Panc1 (cell line): ENCODE measurements around the gene REX1BD.

ENCODE experiments used
- TF ChIP-seq, protein P1 (sequence below): fragments of 450-650 bp; IDR thresholded peaks from 2 replicates; pipeline ENCODE4 v1.5.1; 2017; ENCODE audit warnings: mild to moderate bottlenecking
- TF ChIP-seq, protein P2 (sequence below), 2 experiments: IDR thresholded peaks; 2 replicates each; pipeline ENCODE4 v1.6.1; 2011 to 2012; ENCODE audit warnings: low read depth in 2 of 2, control low read depth in 1 of 2, low read length in 1 of 2, mild to moderate bottlenecking in 1 of 2, moderate library complexity in 1 of 2; ENCODE audit not compliant: insufficient read depth in 1 of 2

DNA sequence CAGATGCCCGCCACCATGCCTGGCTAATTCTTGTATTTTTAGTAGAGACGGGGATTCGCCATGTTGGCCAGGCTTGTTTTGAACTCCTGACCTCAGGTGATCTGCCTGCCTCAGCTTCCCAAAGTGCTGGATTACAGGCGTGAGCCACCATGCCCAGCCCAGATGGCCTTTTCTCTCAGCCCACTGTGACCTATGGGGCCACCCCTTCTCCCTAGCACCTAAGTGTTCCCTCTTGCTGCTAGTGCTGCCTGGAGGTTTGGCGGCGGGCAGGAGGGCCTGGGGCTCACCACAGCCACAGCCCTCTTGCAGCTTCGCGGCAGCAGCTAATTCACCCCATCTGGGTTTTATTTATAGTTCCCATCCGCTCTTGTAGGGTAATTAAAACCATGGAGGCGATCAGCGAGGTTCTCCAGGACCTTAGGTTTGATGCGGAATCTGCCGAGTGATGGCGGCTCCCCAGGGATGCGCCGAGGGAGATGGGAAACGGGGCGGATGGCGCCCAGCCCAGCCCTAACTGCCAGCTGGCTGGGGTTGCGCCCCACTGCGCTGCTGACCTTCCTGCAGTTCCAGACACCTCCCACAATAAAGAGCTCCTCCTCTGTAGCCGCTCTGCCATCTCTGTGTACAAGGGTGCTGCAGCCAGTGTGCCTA lies 3.3 kb downstream of the REX1BD start:
- TF ChIP-seq, protein P1, sequence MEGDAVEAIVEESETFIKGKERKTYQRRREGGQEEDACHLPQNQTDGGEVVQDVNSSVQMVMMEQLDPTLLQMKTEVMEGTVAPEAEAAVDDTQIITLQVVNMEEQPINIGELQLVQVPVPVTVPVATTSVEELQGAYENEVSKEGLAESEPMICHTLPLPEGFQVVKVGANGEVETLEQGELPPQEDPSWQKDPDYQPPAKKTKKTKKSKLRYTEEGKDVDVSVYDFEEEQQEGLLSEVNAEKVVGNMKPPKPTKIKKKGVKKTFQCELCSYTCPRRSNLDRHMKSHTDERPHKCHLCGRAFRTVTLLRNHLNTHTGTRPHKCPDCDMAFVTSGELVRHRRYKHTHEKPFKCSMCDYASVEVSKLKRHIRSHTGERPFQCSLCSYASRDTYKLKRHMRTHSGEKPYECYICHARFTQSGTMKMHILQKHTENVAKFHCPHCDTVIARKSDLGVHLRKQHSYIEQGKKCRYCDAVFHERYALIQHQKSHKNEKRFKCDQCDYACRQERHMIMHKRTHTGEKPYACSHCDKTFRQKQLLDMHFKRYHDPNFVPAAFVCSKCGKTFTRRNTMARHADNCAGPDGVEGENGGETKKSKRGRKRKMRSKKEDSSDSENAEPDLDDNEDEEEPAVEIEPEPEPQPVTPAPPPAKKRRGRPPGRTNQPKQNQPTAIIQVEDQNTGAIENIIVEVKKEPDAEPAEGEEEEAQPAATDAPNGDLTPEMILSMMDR: no peak
- TF ChIP-seq, protein P2, sequence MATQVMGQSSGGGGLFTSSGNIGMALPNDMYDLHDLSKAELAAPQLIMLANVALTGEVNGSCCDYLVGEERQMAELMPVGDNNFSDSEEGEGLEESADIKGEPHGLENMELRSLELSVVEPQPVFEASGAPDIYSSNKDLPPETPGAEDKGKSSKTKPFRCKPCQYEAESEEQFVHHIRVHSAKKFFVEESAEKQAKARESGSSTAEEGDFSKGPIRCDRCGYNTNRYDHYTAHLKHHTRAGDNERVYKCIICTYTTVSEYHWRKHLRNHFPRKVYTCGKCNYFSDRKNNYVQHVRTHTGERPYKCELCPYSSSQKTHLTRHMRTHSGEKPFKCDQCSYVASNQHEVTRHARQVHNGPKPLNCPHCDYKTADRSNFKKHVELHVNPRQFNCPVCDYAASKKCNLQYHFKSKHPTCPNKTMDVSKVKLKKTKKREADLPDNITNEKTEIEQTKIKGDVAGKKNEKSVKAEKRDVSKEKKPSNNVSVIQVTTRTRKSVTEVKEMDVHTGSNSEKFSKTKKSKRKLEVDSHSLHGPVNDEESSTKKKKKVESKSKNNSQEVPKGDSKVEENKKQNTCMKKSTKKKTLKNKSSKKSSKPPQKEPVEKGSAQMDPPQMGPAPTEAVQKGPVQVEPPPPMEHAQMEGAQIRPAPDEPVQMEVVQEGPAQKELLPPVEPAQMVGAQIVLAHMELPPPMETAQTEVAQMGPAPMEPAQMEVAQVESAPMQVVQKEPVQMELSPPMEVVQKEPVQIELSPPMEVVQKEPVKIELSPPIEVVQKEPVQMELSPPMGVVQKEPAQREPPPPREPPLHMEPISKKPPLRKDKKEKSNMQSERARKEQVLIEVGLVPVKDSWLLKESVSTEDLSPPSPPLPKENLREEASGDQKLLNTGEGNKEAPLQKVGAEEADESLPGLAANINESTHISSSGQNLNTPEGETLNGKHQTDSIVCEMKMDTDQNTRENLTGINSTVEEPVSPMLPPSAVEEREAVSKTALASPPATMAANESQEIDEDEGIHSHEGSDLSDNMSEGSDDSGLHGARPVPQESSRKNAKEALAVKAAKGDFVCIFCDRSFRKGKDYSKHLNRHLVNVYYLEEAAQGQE (IDR thresholded peaks at IDR 0.05; ENCODE audit: insufficient read depth in 1 of 2, low read depth in 2 of 2, low read length in 1 of 2): no peak
